HG02763 (cell line): Measurements from ENCODE around the gene LIN52.

Experiments used
- ATAC-seq: cut with Tn5 transposase; IDR thresholded peaks from one replicate; pipeline ENCODE4 v1.9.1; 2021; ENCODE audit warnings: mild to moderate bottlenecking, moderate library complexity; ENCODE audit not compliant: unreplicated experiment

Gene LIN52

GRCh38 chr14:74190927-74191575, 106.3 kb downstream of the LIN52 start:
- ATAC-seq: no peak

DNA sequence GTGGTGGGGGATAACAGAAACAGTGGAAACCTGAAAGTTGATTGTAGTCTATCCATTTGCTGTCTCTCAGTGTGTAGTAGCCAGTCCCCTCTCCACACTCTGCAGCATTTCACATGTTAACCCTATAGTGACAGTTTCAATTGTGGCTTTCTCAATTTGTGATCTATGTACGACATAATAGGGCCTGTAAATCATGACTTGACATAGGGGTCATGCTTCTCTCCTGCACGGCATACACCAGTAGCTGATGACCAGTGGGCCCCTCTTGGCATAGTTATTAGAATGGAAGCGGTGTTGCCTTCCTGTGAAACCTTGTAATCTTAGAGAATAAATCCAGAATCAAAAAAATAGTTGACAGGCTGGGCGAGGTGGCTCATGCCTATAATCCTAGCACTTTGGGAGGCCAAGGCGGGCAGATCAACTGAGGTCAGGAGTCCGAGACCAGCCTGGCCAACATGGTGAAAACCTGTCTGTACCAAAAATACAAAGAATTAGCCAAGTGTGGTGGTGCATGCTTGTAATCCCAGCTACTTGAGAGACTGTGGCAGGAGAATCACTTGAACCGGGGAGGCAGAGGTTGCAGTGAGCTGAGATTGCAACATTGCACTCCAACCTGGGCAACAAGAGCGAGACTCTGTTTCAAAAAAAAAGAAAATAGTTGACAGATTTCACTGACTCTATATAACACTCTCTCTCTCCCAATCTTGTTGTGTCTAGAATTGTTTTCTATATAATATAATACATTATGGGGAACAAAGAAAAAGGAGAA, 109.9 kb downstream of the LIN52 start:
- no peak for ATAC-seq

DNA sequence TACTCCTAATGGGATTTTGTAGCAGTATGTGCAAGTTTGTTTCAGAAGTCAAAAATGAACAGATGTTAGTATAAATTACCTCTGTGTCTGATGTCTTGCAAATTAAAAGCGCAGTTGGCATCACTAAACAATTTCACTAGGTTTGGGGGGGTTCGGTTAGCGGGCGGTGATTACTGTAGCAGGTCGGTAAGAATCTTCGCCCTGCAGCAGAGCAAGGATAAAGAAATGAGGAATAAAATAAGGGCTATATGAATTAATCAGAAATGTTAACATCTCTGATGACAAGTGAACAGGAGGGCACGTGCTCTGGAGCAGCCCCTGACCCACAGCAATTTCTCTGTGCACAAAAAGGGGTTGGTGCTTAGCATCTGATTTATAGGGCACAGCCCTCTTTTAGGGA, 110.9 kb downstream of the LIN52 start:
- no peak for ATAC-seq

DNA sequence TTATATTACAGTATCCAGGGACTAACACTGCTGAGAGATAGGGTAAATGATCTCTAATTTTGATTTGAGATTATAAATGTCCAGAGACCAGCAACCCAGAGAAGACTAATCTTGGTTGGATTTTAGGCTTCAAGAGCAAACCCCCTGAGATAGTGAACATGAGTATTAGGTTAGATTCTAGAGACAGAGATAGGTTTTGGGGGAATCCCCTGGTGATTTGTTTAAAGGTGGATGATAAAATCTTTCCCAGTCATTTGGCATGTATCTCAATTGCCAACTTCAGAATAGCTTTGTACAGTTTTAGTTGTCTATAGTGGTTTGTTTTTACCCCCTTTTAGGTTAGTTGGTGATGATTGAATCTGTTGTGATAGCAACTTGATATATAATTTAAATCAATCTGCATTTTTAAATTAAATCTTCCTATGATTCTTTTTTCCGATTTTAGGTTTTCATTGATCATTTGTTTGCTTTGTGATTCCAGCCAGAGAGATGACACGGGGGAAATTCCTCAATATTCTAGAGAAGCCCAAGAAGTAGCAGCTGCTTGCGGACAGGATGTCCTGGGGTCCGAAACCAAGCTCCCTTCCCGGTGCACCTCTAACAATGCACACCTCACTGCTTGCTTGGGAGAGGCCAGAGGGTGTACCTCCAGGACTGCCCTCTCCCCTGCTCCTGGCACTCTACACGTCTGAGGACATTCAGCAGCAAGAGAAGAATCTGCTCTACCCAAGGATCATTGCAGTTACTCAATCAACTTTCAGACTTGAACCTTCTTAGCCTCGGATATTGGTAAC, 113.9 kb downstream of the LIN52 start:
- ATAC-seq: no peak

- ATAC-seq: no peak
These were observed 117.4 kb downstream of the LIN52 start for GRCh38 chr14:74202113-74202512.

DNA sequence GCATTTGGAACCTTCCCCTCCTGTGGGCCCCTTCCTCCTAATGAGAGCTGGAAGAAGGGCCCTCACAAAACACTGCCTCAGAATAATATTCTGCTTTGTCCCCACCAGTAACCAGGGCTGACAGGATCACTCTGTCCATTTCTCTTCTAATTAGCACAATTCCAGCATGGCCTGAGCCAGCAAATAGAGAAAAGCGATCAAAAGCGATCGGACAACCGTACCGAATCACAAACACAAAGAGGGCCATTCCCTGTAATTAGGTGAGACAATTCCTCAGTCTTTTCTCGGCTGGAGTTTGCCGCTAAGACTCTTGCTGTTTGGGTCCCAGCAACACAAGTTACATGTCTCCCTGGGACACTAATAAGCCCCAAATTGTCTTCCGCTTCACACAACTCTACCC, 118.9 kb downstream of the LIN52 start:
- ATAC-seq: no peak

DNA sequence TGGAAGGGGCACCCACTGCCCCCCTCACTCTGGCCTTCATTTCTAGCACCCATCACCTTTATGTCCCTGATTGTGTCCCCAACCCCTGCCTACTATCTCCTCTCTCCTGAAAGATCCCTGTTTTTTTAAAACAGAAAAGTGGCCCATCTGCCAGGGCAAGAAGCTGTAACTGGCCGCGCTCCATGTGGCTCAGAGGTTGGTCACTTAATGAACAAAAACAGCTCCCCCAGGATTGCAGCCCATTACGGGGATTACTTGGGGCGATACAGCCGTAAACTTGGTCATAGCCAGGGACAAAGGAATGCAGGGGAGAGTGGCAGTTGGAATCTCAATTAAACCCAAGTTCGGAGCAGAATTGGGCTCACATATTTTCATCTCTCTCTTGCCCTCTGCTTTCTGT, 119.7 kb downstream of the LIN52 start:
- no peak for ATAC-seq

- ATAC-seq: no peak
These were observed 121.1 kb downstream of the LIN52 start for GRCh38 chr14:74205882-74206281.

DNA sequence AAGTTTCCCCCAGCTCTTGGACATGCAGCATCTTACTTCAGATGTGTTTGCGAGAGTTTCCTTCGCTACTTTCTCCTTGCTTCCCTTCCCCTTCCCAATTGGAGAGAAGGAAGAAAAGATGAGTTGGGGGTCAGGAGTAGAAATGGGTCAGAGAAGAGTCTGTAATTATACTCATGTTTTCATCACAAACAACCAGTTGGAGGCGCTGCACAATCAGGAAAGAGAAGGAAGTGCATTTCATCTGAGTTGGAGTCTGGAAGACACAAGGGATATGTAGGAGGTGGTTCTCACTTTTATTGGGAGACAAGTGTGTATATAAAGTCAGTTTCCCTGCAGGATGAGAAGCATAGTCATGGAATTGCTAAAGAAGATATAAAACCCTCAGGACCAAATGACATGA, 123.2 kb downstream of the LIN52 start:
- ATAC-seq: no peak

DNA sequence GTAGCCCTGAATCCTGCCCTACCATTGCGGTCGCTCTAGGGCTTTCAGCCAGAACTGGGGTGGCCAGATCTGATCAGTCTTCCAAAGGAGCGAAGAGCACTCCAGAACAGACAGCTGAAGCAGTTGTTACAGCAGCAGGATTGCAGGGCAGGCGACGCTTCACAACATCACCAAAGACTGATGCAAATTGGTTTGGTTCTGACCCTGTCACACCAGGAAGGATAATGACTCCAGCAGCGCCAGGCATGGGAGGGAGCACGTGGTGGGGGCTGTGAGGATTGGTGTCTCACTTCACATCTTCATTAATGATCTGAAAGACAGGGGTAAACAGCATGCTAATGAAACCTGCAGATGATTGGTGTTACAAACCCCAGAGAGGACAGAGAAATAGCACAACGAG, 123.9 kb downstream of the LIN52 start:
- ATAC-seq: no peak

GRCh38 chr14:74211945-74212580, 127.3 kb downstream of the LIN52 start:
- ATAC-seq: no peak

- ATAC-seq: no peak
These were observed 129.4 kb downstream of the LIN52 start for GRCh38 chr14:74213907-74214803.

GRCh38 chr14:74216671-74217070, 131.9 kb downstream of the LIN52 start:
- no peak for ATAC-seq

DNA sequence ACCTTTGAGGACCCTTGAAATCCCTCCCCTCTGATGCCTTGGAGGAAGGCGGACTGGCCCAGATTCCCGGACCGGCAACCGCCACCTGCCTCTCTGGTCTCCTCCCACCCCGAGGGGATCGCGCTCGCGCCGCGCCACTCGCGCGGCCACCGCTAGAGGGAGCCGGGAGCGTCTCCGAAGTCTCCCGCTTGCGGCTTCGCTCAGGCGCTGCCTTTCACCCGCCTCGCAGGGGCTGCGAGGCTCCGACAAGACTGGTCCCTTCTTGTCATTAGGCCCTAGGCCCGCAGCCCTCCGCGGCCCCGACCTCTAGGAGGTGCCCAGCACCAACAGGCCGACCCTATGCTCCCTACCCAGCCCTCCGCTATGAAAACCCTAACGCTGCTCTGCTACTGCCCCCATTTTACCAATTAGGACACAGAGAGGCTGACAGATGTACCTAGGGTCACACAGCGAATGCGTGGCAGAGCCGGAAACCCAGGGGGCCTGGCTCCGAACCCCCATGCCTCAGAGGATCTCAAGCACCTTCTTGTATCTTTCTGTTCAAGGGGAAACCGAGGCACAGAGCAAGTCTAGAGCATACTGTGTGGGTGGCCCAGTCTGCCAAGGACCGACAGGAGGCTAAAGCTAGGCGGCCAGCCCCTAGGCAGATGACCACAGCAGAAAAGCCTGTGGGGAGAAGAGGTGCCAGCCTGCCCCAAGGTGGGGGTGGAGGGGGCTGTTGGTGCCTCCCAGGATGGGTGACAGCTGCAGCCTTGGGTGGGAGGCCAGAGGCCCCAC, 133.1 kb downstream of the LIN52 start:
- ATAC-seq: no peak

- ATAC-seq: no peak
These were observed 133.7 kb downstream of the LIN52 start for GRCh38 chr14:74218462-74218861.

- no peak for ATAC-seq
These were observed 134.8 kb downstream of the LIN52 start for GRCh38 chr14:74219277-74220205.

GRCh38 chr14:74220991-74221390, 136.2 kb downstream of the LIN52 start:
- ATAC-seq: no peak

DNA sequence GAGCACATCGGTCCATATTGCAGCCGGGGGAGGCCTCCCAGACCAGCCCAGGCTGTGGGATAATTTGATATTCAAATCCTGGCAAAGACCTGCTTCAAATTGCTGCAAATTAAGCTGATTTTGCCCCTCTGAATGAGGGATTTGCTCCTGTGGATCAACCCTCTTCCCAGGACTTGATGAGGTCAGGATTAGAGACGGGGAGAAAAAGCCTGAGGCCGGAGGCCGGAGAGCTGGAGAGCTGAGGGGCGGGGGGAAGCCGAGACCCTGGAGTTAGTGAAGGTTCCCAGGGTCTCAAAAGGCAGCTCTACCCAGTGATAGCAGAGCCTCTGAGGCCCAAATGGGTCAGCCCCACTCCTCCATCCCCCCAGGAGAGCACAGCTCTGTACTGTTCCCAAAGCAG, 137.0 kb downstream of the LIN52 start:
- no peak for ATAC-seq

- ATAC-seq: no peak
These were observed 138.3 kb downstream of the LIN52 start for GRCh38 chr14:74223016-74223415.
